IMR-90 (cell line): Measurements from ENCODE around the gene C1R. TPM values are rescaled to one million over a fixed set of nuclear protein-coding genes. Genes with fewer than 3 reads are reported as not detected.

Source experiments
- ATAC-seq: fragments of 200-7000 bp; cut with Tn5 transposase; 2 replicates; pipeline ENCODE4 v1.9.1; 2020; ENCODE audit warnings: low read depth, mild to moderate bottlenecking, moderate library complexity
- BruUV-seq: library from RNA; stranded (reverse); fragments of 400-500 nt; replicated peaks from 2 replicates; lab custom pipeline; 2021; lab: Mats Ljungman, UMichigan
- CTCF ChIA-PET: fragments of 300-600 bp; formaldehyde crosslinking; extraction: SDS; loops from one replicate; lab custom pipeline; 2021; ENCODE audit warnings: antibody characterized with exemption; lab: Yijun Ruan, JAX
- POLR2A ChIA-PET: fragments of 300-600 bp; sonication (Branson Sonifier 250); formaldehyde crosslinking; loops from one replicate; lab custom pipeline; 2022; ENCODE audit warnings: antibody characterized with exemption; ENCODE audit not compliant: unreplicated experiment; lab: Charles Lee
- DNase-seq: peaks from one replicate; pipeline ENCODE4 v3.0.0; 2013
- H2AFZ ChIP-seq: replicated peaks from 2 replicates; pipeline ENCODE3; 2013; ENCODE audit warnings: low read length, mild to moderate bottlenecking; ENCODE audit not compliant: poor library complexity
- H2AK5ac ChIP-seq: 2 replicates; pipeline ENCODE4 v1.6.1; 2013; ENCODE audit warnings: low read depth, low read length, inconsistent platforms
- H2AK9ac ChIP-seq: replicated peaks from 2 replicates; pipeline ENCODE3; 2013; ENCODE audit warnings: mild to moderate bottlenecking, low read depth, low read length, moderate library complexity; ENCODE audit not compliant: poor library complexity
- H2BK120ac ChIP-seq: 2 replicates; pipeline ENCODE4 v1.6.1; 2013; ENCODE audit warnings: low read depth, low read length, inconsistent platforms
- H2BK15ac ChIP-seq: 3 replicates; pipeline ENCODE4 v1.6.1; 2013; ENCODE audit warnings: low read depth, low read length, inconsistent platforms
- H2BK20ac ChIP-seq: 2 replicates; pipeline ENCODE4 v1.6.1; 2013; ENCODE audit warnings: low read depth, mild to moderate bottlenecking, inconsistent platforms, low read length, moderate library complexity
- H2BK5ac ChIP-seq: 2 replicates; pipeline ENCODE4 v1.6.1; 2013; ENCODE audit warnings: mild to moderate bottlenecking, low read depth, low read length, inconsistent platforms; ENCODE audit not compliant: poor library complexity, severe bottlenecking
- H3K14ac ChIP-seq: replicated peaks from 2 replicates; pipeline ENCODE4 v1.6.1; 2013; ENCODE audit warnings: low read depth, low read length, inconsistent platforms
- H3K18ac ChIP-seq: 2 replicates; pipeline ENCODE4 v1.6.1; 2013; ENCODE audit warnings: low read depth, low read length, control low read depth
- H3K23ac ChIP-seq: 2 replicates; pipeline ENCODE4 v1.6.1; 2013; ENCODE audit warnings: low read depth, low read length, inconsistent platforms
- H3K27ac ChIP-seq: 2 replicates; pipeline ENCODE4 v1.5.1; 2013; ENCODE audit warnings: mild to moderate bottlenecking, control low read depth, low read length; ENCODE audit not compliant: insufficient read depth
- H3K27me3 ChIP-seq: 2 replicates; pipeline ENCODE4 v1.6.1; 2013; ENCODE audit warnings: low read length; ENCODE audit not compliant: control insufficient read depth, insufficient read depth
- H3K36me3 ChIP-seq: 2 replicates; pipeline ENCODE4 v1.6.1; 2013; ENCODE audit warnings: low read length, mixed read lengths; ENCODE audit not compliant: control insufficient read depth, insufficient read depth
- H3K4ac ChIP-seq: 2 replicates; pipeline ENCODE4 v1.6.1; 2013; ENCODE audit warnings: low read depth, low read length, inconsistent platforms
- H3K4me1 ChIP-seq: 2 replicates; pipeline ENCODE4 v1.6.1; 2013; ENCODE audit warnings: low read length, mixed read lengths; ENCODE audit not compliant: control insufficient read depth, insufficient read depth
- H3K4me2 ChIP-seq: 2 replicates; pipeline ENCODE4 v1.6.1; 2013; ENCODE audit warnings: low read depth, mild to moderate bottlenecking, control low read depth, low read length, moderate library complexity
- H3K4me3 ChIP-seq: 2 replicates; pipeline ENCODE4 v1.5.1; 2013; ENCODE audit warnings: low read depth, mild to moderate bottlenecking, control low read depth, low read length, moderate library complexity; ENCODE audit not compliant: insufficient read depth
- H3K56ac ChIP-seq: 2 replicates; pipeline ENCODE4 v1.6.1; 2013; ENCODE audit warnings: low read length, inconsistent platforms; ENCODE audit not compliant: insufficient read depth; ENCODE audit errors: extremely low read depth
- H3K79me1 ChIP-seq, 2 experiments: 2 replicates each; pipeline ENCODE4 v1.6.1; 2013; ENCODE audit warnings: low read length in 2 of 2, inconsistent platforms in 1 of 2, low read depth in 1 of 2
- H3K9ac ChIP-seq: 2 replicates; pipeline ENCODE4 v1.6.1; 2013; ENCODE audit warnings: low read depth, low read length, control low read depth
- H3K9me1 ChIP-seq: 2 replicates; pipeline ENCODE4 v1.6.1; 2013; ENCODE audit warnings: low read length, inconsistent platforms; ENCODE audit not compliant: insufficient read depth
- H3K9me3 ChIP-seq: 2 replicates; pipeline ENCODE4 v1.6.1; 2013; ENCODE audit warnings: low read length; ENCODE audit not compliant: control insufficient read depth, insufficient read depth
- H4K20me1 ChIP-seq: 2 replicates; pipeline ENCODE4 v1.6.1; 2013; ENCODE audit warnings: low read length, inconsistent platforms; ENCODE audit not compliant: insufficient read depth
- H4K5ac ChIP-seq: 2 replicates; pipeline ENCODE4 v1.6.1; 2013; ENCODE audit warnings: mild to moderate bottlenecking, low read depth, low read length, control low read depth
- H4K8ac ChIP-seq, 2 experiments: 2 replicates each; pipeline ENCODE4 v1.6.1; 2013; ENCODE audit warnings: low read depth in 2 of 2, low read length in 2 of 2, control low read depth in 1 of 2, inconsistent platforms in 1 of 2
- H4K91ac ChIP-seq: 2 replicates; pipeline ENCODE4 v1.6.1; 2013; ENCODE audit warnings: low read depth, low read length, inconsistent platforms; ENCODE audit not compliant: insufficient read depth
- CEBPB ChIP-seq: IDR thresholded peaks from 2 replicates; pipeline ENCODE4 v1.6.1; 2012; ENCODE audit warnings: low read depth, low read length, improper control_type of control experiment
- CHD1 ChIP-seq: IDR thresholded peaks from 2 replicates; pipeline ENCODE4 v1.6.1; 2012; ENCODE audit warnings: low read depth, low read length, improper control_type of control experiment
- MAFK ChIP-seq: IDR thresholded peaks from 2 replicates; pipeline ENCODE4 v1.6.1; 2012; ENCODE audit warnings: low read depth, low read length, improper control_type of control experiment
- RFX5 ChIP-seq: IDR thresholded peaks from 2 replicates; pipeline ENCODE4 v1.8.0; 2012; ENCODE audit warnings: low read depth, mild to moderate bottlenecking, low read length, moderate library complexity
- WGBS, 2 experiments: methylation state at CpG; one replicate each; pipeline versions ENCODE4 v1.1.5 to v1.1.7; 2013; ENCODE audit warnings: missing lambda C conversion rate in 2 of 2; ENCODE audit not compliant: insufficient read length in 1 of 2; ENCODE audit errors: extremely low coverage in 2 of 2; 5-methylcytosine and 5-hydroxymethylcytosine counted together
- dilution Hi-C: fragments of 300-500 bp; cut with HindIII; formaldehyde crosslinking; loops from one replicate; pipeline ENCODE4 v1.14.3; 2018; ENCODE audit warnings: low sequenced_read_pairs; ENCODE audit not compliant: unreplicated experiment
- in situ Hi-C: fragments of 300-500 bp; cut with MboI; formaldehyde crosslinking; loops from 3 replicates; pipeline ENCODE4 v1.14.3; 2019; ENCODE audit warnings: low sequenced_read_pairs, inconsistent platforms, mixed read lengths
- intact Hi-C: fragments of 100-400 bp; cut with micrococcal nuclease; formaldehyde crosslinking; loops from 2 replicates; pipeline ENCODE4 v1.10.0; 2022
- polyA plus RNA-seq, 3 experiments: library from polyadenylated mRNA; depleted of rRNA; stranded (reverse); fragments of >200 nt; gene quantifications; 2 replicates each; pipeline ENCODE4 v1.2.3, GENCODE V29; 2012; ENCODE audit warnings: low replicate concordance in 1 of 3
- total RNA-seq: library from RNA; depleted of rRNA; stranded (reverse); fragments of >200 nt; gene quantifications from 2 replicates; pipeline ENCODE4 v1.2.3, GENCODE V29; 2012
- TF ChIP-seq, protein P1 (sequence below): conservative IDR thresholded peaks from 2 replicates; pipeline ENCODE4 v1.5.1; 2012; ENCODE audit warnings: mild to moderate bottlenecking, low read depth, low read length, improper control_type of control experiment

Gene C1R
- total and polyA plus RNA-seq, 2 of the 4 experiments (the other 2 are of a cell fraction) = 38.4 to 165 TPM

DNA sequence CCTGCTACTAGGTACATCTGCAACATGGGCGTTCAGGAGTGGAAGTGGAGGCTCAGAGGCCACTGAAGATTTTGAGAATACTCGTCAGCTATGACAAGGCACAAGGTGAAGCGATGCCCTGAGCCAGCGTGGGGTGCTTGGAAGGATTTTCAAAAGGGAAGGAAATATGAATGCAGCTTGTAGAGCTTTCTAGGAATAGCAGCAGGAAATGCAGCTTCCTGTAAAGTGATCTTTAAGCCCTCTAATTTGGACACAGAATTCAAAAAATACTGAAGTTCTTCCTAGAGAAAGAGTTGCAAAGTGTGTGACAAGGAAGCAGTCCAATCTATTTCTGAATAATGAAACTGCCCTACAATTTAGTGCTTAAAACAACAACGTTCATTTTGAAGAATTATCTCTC lies 44.9 kb downstream of the C1R start:
- Histone ChIP-seq H2BK120ac (no peak overlapping the region), H3K79me1 (no peaks in the 10 kb centered on the region), H3K23ac (no peak overlapping the region), H4K91ac (no peak overlapping the region), H3K9ac (no peak overlapping the region), H3K18ac (no peak overlapping the region), H2AFZ (no peak overlapping the region), H3K9me1 (no peaks in the 10 kb centered on the region), H2AK5ac (no peak overlapping the region), H3K27me3 (peaks cover 6% of the 10 kb centered on the region), H3K36me3 (no peaks in the 10 kb centered on the region), H4K8ac (no peak overlapping the region), H3K4me1 (no peaks in the 10 kb centered on the region), H3K56ac (no peak overlapping the region), H2BK15ac (no peak overlapping the region), H4K5ac (no peak overlapping the region), H3K4me3 (no peak overlapping the region), H3K4ac (no peak overlapping the region), H2BK20ac (no peak overlapping the region), H3K27ac (no peak overlapping the region), H3K4me2 (no peak overlapping the region), H2AK9ac (no peak overlapping the region), H2BK5ac (no peak overlapping the region), H3K14ac (no peak overlapping the region), H4K20me1 (no peaks in the 10 kb centered on the region), H3K9me3 (no peaks in the 10 kb centered on the region)
- ChIA-PET POLR2A (no interaction called here), CTCF (no interaction called here)
- no TSS peak for BruUV-seq
- no peak for TF ChIP-seq RFX5
- TF ChIP-seq, protein P1, sequence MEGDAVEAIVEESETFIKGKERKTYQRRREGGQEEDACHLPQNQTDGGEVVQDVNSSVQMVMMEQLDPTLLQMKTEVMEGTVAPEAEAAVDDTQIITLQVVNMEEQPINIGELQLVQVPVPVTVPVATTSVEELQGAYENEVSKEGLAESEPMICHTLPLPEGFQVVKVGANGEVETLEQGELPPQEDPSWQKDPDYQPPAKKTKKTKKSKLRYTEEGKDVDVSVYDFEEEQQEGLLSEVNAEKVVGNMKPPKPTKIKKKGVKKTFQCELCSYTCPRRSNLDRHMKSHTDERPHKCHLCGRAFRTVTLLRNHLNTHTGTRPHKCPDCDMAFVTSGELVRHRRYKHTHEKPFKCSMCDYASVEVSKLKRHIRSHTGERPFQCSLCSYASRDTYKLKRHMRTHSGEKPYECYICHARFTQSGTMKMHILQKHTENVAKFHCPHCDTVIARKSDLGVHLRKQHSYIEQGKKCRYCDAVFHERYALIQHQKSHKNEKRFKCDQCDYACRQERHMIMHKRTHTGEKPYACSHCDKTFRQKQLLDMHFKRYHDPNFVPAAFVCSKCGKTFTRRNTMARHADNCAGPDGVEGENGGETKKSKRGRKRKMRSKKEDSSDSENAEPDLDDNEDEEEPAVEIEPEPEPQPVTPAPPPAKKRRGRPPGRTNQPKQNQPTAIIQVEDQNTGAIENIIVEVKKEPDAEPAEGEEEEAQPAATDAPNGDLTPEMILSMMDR = no peak
- TF ChIP-seq CEBPB = no peak
- no peak for TF ChIP-seq MAFK
- TF ChIP-seq CHD1 = no peak
- dilution Hi-C loops (no loop called here), in situ Hi-C loops (no loop called here), intact Hi-C loops (no loop called here)
- DNase-seq = no peak
- ATAC-seq = no peak
- WGBS, 2 experiments = 100% methylated on average over 1 of the region's 5 CpGs; no CpG with 5 or more reads in 1 of the 2 experiments
